Anterior cingulate cortex (tissue), 58 donors: ENCODE data around the gene PSG1.
"Not testable (repeated sequence)": the region's sequence is repeated elsewhere in the genome, so short reads cannot be mapped to it uniquely, and the experiment has no call there.

Experiments
- DNase-seq, 58 donors: peaks; one replicate each; lab custom pipeline; 2025; lab: John Stamatoyannopoulos, UW

Gene PSG1

GRCh38 chr19:42879613-42880012 is at the start of gene PSG1:
Gene PSG1, minus strand, starts transcription at chr19:42879713. Its CDS starts 132 bp downstream, at chr19:42879581.
- DNase-seq: no peak

GRCh38 chr19:42928896-42929295 is 49.4 kb upstream of the PSG1 start:
- DNase-seq: no peak

- DNase-seq: no peak
Observed at GRCh38 chr19:42926781-42927180, 47.3 kb upstream of the PSG1 start.

- DNase-seq: peak in 5 of 58 donors; percentile 0 to 6 (median 3)
Observed at GRCh38 chr19:42923106-42923505, 43.6 kb upstream of the PSG1 start.

- not testable (repeated sequence) for DNase-seq
Observed at GRCh38 chr19:42920971-42921370, 41.5 kb upstream of the PSG1 start.

- DNase-seq: no peak
Observed at GRCh38 chr19:42919757-42920079, 40.2 kb upstream of the PSG1 start.

GRCh38 chr19:42919070-42919756 is 39.7 kb upstream of the PSG1 start:
- not testable (repeated sequence) for DNase-seq

GRCh38 chr19:42918377-42919069 is 39.0 kb upstream of the PSG1 start:
- not testable (repeated sequence) for DNase-seq

- DNase-seq: not testable (repeated sequence)
Observed at GRCh38 chr19:42917634-42918033, 38.1 kb upstream of the PSG1 start, which contains the start of gene PSG6. Gene PSG6, minus strand, starts transcription at chr19:42917894. Its CDS starts 102 bp downstream, at chr19:42917792.

- DNase-seq: not testable (repeated sequence)
Observed at GRCh38 chr19:42916931-42917330, 37.4 kb upstream of the PSG1 start.

GRCh38 chr19:42913516-42913915 is 34.0 kb upstream of the PSG1 start:
- not testable (repeated sequence) for DNase-seq

GRCh38 chr19:42912941-42913340 is 33.4 kb upstream of the PSG1 start:
- DNase-seq: not testable (repeated sequence)

GRCh38 chr19:42911731-42912130 is 32.2 kb upstream of the PSG1 start:
- not testable (repeated sequence) for DNase-seq

GRCh38 chr19:42906162-42906561 is 26.6 kb upstream of the PSG1 start:
- DNase-seq: not testable (repeated sequence)

GRCh38 chr19:42900561-42900960 is 21.0 kb upstream of the PSG1 start:
- DNase-seq: not testable (repeated sequence)

GRCh38 chr19:42899674-42900073 is 20.2 kb upstream of the PSG1 start:
- DNase-seq: not testable (repeated sequence)

GRCh38 chr19:42899110-42899509 is 19.6 kb upstream of the PSG1 start:
- not testable (repeated sequence) for DNase-seq

GRCh38 chr19:42898656-42899055 is 19.1 kb upstream of the PSG1 start:
- not testable (repeated sequence) for DNase-seq

- not testable (repeated sequence) for DNase-seq
Observed at GRCh38 chr19:42897729-42898128, 18.2 kb upstream of the PSG1 start.

- DNase-seq: not testable (repeated sequence)
Observed at GRCh38 chr19:42890446-42890845, 10.9 kb upstream of the PSG1 start.

GRCh38 chr19:42887876-42888445 is 8.4 kb upstream of the PSG1 start:
- not testable (repeated sequence) for DNase-seq
